Hematopoietic multipotent progenitor cell treated with erythropoietin and hydrocortisone succinate and interleukin-3 and kit ligand, for 17 days (in vitro differentiated cells): ENCODE results near the gene PTPRN2.

ENCODE experiments used
- DNase-seq: peaks from one replicate; pipeline ENCODE4 v3.0.0-alpha.2; 2015; ENCODE audit warnings: low spot score

PTPRN2 gene

GRCh38 chr7:157561523-157561785 is 1026.2 kb downstream of the PTPRN2 start:
- no peak for DNase-seq

GRCh38 chr7:157560710-157561522 is 1026.7 kb downstream of the PTPRN2 start:
- no peak for DNase-seq

GRCh38 chr7:157560258-157560654 is 1027.4 kb downstream of the PTPRN2 start:
- no peak for DNase-seq

GRCh38 chr7:157559596-157560257 is 1027.9 kb downstream of the PTPRN2 start:
- no peak for DNase-seq

- no peak for DNase-seq
Observed at GRCh38 chr7:157558875-157559595, 1028.6 kb downstream of the PTPRN2 start.

- no peak for DNase-seq
Observed at GRCh38 chr7:157558516-157558874, 1029.1 kb downstream of the PTPRN2 start.

- DNase-seq = no peak
Observed at GRCh38 chr7:157558061-157558460, 1029.6 kb downstream of the PTPRN2 start.

- no peak for DNase-seq
Observed at GRCh38 chr7:157557263-157557662, 1030.4 kb downstream of the PTPRN2 start.

- DNase-seq = no peak
Observed at GRCh38 chr7:157556642-157556944, 1031.0 kb downstream of the PTPRN2 start.

- DNase-seq = no peak
Observed at GRCh38 chr7:157555944-157556641, 1031.5 kb downstream of the PTPRN2 start.

GRCh38 chr7:157555313-157555712 is 1032.3 kb downstream of the PTPRN2 start:
- no peak for DNase-seq

GRCh38 chr7:157554393-157555238 is 1033.0 kb downstream of the PTPRN2 start:
- no peak for DNase-seq

- DNase-seq = no peak
Observed at GRCh38 chr7:157553256-157553655, 1034.4 kb downstream of the PTPRN2 start.

GRCh38 chr7:157552295-157552993 is 1035.2 kb downstream of the PTPRN2 start:
- no peak for DNase-seq

- no peak for DNase-seq
Observed at GRCh38 chr7:157551325-157552070, 1036.1 kb downstream of the PTPRN2 start.

GRCh38 chr7:157550300-157551275 is 1037.0 kb downstream of the PTPRN2 start:
- no peak for DNase-seq

- no peak for DNase-seq
Observed at GRCh38 chr7:157549612-157550299, 1037.9 kb downstream of the PTPRN2 start.

GRCh38 chr7:157548691-157549303 is 1038.8 kb downstream of the PTPRN2 start:
- no peak for DNase-seq
